HG02973 (cell line): ENCODE measurements around the gene ASCC2.
"Not testable (repeated sequence)": the region's sequence is repeated elsewhere in the genome, so short reads cannot be mapped to it uniquely, and the experiment has no call there.

Source experiments
- ATAC-seq: cut with Tn5 transposase; IDR thresholded peaks from one replicate; pipeline ENCODE4 v1.9.1; 2021; ENCODE audit warnings: moderate library complexity; ENCODE audit not compliant: unreplicated experiment

The ASCC2 gene

GRCh38 chr22:29859030-29859429 lies 21.0 kb upstream of the ASCC2 start:
- not testable (repeated sequence) for ATAC-seq

- no peak for ATAC-seq
These were observed 18.4 kb upstream of the ASCC2 start for GRCh38 chr22:29856496-29856895.

DNA sequence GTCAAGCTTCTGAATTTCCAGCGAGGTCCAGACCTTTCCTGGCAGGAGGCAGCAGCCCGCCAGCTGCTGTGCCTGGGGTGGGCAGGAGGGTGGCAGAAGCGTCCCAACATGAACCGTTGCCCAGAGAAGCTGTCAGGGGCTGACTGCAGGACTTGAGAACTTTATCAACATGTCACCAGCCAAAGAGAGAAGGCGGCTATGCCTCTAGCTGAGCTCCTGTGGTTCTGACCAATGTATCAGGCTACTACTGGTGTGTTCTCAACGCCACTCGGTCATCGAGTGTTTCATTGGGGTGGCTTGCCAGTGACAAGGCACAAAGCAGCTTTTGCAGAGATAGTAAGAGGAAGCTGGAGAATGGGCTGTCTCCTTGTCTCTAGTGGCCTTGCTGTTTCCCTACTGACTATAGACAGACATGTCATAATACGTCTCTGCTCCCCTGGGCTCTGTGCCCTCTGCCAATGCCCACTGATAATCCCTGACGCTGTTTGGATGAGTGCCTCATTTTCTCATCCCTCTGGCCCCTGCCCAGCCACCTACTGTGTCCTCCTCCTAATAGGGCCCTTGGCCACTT lies 17.6 kb upstream of the ASCC2 start:
- ATAC-seq = no peak

DNA sequence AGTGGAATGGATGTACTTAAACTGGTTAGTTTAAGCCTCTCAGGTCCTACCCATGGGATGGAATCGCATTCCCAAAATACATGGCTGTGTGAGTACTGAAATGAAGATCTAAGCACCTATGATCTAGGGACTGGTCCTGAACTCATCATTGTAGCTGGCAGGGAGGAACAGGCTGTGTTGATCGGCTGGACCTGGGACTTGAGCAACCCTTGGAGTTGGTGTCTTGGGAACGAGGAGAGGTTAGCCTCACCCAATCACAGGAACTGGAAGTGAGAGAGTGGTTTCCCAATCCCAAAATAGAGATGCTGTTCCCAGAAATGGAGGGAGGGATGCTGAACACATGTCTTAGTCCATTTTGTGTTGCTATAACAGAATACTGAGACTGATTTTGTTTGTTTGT lies 16.4 kb upstream of the ASCC2 start:
- no peak for ATAC-seq

- no peak for ATAC-seq
These were observed 10.0 kb upstream of the ASCC2 start for GRCh38 chr22:29848111-29848510.

GRCh38 chr22:29846290-29846689 lies 8.2 kb upstream of the ASCC2 start:
- ATAC-seq = no peak

GRCh38 chr22:29842740-29843139 lies 4.7 kb upstream of the ASCC2 start:
- no peak for ATAC-seq

- no peak for ATAC-seq
These were observed 4.1 kb upstream of the ASCC2 start for GRCh38 chr22:29842172-29842571.

DNA sequence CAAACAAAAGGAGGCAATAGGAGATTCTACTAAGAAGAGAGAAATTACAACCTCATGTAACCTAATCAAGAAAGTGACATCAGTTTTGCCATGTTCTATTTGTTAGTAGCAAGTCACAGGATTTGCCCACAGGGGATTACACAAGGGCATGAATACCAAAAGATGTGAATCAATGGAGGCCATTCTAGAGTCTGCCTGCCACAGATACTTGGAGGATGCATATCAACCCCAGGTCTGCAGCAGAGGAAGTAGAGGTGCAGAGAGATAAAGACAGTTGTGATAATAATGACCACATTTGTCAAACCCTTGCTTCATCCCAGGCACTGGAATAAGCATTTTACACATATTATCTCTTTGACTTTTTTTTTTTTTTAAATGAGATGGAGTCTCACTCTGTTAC lies 2.4 kb upstream of the ASCC2 start:
- no peak for ATAC-seq

DNA sequence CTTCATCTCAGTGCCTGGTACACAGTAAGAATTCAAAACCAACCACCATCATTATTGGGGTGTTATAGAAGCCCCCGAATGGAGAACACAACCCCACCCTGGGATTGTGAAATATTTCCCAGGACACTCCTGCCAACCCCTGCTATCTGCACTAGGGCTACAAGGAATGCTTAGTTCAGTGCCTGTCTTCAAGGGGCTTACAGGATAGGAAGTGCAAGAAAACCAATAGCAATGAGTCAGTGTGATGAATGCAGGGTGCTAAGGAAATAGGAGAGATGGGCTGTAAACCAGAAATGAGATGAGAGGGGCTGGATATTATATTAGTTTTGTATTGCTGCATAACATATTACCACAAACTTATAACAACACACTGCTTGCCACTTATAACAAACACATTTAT lies 965 bp upstream of the ASCC2 start:
- ATAC-seq = no peak

- ATAC-seq = no peak
These were observed 504 bp upstream of the ASCC2 start for GRCh38 chr22:29838599-29838956.

- not testable (repeated sequence) for ATAC-seq
These were observed 1.2 kb downstream of the ASCC2 start for GRCh38 chr22:29836791-29837370.

DNA sequence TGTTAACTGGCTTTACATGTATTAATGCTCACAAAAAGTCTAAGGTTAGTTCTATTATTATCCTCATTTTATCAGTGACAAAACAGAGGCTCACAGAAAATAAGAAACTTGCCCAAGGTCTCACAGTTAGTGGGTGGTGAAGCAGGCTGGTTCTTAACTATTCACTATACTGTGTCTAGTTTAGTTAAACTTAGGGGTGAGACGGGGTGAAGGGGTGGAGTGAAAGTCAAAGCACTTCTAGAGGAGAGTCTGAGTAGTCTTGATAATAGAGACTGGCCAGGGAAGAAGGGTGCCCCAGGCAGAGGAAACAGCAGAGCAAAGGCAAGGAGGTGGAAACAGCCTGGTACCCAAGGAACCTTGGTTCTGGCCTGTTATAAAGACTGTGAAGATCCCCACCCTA lies 4.0 kb downstream of the ASCC2 start:
- ATAC-seq = no peak

- ATAC-seq = no peak
These were observed 4.6 kb downstream of the ASCC2 start for GRCh38 chr22:29833392-29833965.

- ATAC-seq = no peak
These were observed 6.1 kb downstream of the ASCC2 start for GRCh38 chr22:29831958-29832357.

DNA sequence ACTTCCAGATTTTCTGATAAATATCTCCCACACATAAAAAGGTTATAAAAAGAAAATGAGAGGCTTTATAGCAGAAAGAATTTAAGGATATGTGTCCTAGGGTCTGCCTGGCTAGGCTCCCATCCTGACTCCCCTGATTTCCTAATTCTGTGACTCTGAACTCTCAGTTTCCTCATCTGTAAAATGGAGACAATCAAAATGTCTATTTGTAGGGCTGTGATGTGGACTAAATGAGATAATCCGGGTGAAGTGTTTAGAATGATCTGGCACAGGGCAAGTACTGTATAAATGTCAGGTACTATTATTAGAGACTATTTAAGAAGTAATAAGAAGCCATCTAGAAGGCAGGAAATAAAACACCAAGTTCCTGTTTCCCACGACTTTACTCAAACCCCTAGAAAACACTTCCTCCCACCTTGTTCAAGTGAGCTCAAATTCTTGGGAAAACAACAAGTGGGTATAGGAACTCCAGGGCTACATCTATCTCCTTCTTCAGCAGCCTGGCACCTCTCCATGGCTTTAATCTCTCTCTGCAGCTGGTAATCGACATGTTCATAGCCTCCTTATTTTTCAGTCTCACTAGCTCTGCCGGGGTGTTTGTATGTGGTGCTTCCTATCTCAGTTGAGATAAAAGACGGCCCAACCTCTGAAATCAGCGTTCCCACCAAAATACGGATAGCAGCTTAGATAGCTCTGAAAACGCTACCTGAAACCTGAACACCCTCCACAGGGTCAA lies 6.7 kb downstream of the ASCC2 start:
- no peak for ATAC-seq

- no peak for ATAC-seq
These were observed 7.5 kb downstream of the ASCC2 start for GRCh38 chr22:29830585-29830984.

- ATAC-seq = not testable (repeated sequence)
These were observed 10.3 kb downstream of the ASCC2 start for GRCh38 chr22:29827726-29828125.

GRCh38 chr22:29827091-29827490 lies 11.0 kb downstream of the ASCC2 start:
- ATAC-seq = no peak

- no peak for ATAC-seq
These were observed 12.5 kb downstream of the ASCC2 start for GRCh38 chr22:29825578-29825977.

DNA sequence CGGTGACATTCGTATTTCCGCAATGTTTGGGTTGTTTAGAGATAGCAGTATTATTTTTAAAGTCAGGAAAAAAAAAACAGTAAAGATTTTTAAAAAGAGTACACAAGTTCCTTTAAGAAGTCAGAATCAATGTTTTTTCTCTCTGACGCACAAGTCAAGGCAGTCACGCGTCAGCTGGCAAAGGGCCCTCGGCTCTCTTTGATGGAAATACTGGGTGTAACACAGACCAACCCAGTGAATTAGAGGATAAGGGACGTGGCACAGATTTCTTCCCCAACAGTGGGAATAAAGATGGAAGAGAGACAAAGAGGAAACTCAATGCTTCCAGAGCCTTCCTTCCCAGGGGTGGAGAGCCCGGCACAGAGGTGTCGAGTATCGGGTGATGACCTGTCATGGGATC lies 13.4 kb downstream of the ASCC2 start:
- ATAC-seq = no peak

DNA sequence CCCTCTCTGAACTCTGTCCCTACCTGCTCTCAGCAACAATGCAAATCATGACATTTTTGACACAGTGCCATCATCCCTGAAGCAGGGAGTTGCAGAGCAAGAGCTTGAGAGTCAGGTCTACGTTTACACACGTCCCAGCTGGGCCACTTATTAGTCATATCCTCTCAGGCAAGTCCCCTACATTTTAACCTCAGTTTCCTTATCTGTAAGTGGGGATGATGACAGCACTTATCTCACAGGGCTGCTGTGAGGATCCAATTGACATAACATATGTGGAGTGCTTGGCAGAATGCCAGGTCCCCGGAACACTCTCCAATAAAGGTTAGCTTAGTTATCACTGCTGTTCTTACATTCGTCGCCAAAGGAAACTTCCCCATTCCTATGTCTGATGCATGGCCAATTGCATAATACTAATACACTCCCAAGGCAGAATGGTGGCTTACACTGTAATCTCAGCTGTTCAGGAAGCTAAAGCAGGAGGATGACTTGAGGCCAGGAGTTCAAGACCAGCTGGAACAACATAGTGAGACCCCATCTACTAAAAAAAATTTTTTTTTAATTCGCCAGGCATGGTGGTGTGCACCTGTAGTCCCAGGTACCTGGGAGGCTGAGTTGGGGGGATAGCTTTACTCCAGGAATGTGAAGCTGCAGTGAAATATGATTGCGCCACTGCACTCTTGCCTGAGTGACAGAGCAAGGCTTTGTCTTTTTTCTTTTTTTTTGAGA lies 16.6 kb downstream of the ASCC2 start:
- peak; percentile 61 for ATAC-seq
